Measurements from ENCODE around the gene IL1RAPL1.

DNA sequence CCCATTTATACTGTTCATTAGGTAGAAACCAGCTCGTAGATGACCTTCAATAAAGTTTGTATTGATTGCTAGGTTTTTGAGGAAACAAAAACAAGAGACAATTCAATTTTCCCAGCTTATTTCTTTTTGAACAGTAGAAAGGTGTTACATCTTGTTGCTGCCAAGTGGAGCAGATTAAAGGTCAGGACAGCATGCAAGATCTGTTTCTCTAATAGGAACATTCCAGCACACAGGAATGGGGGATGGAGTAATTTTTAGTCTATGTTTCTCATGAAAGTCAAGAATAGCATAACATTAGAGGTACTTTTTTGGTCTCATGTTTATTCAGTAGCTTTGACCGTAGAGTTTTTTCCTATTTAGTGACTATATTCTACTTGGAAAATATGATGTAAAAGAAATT, 132.4 kb downstream of the IL1RAPL1 start:
- TF ChIP-seq CTCF (conservative IDR thresholded peaks at IDR 0.05 in 1 of 2, IDR thresholded peaks at IDR 0.05 in 1 of 2; ENCODE audit: extremely low read depth in 1 of 2, insufficient read depth in 1 of 2, low read depth in 1 of 2, low read length in 2 of 2), result no peak
- no peak for TF ChIP-seq EZH2 (IDR thresholded peaks at IDR 0.05; ENCODE audit: borderline replicate concordance, low read length)

Measured in mammary epithelial cell (primary cell).